Measurements from ENCODE around the gene CD163.

The CD163 gene

GRCh38 chr12:7493006-7493405 is 10.6 kb downstream of the CD163 start:
- DNase-seq (ENCODE audit: low spot score): no peak
- in situ Hi-C loops (cut with MboI; ENCODE audit: low sequenced_read_pairs, unreplicated experiment): no loop called here
- no peak for TF ChIP-seq CTCF (IDR thresholded peaks at IDR 0.05; ENCODE audit: borderline replicate concordance, control extremely low read depth, extremely low read depth, insufficient read depth, missing control alignments)

GRCh38 chr12:7486512-7486911 is 17.1 kb downstream of the CD163 start:
- TF ChIP-seq CTCF (IDR thresholded peaks at IDR 0.05; ENCODE audit: borderline replicate concordance, control extremely low read depth, extremely low read depth, insufficient read depth, missing control alignments): no peak
- no peak for DNase-seq (ENCODE audit: low spot score)
- in situ Hi-C loops (cut with MboI; ENCODE audit: low sequenced_read_pairs, unreplicated experiment): no loop called here

- TF ChIP-seq CTCF (IDR thresholded peaks at IDR 0.05; ENCODE audit: borderline replicate concordance, control extremely low read depth, extremely low read depth, insufficient read depth, missing control alignments): no peak
- in situ Hi-C loops (cut with MboI; ENCODE audit: low sequenced_read_pairs, unreplicated experiment): no loop called here
- no peak for DNase-seq (ENCODE audit: low spot score)
Observed at GRCh38 chr12:7485095-7485494, 18.5 kb downstream of the CD163 start.

- no peak for TF ChIP-seq CTCF (IDR thresholded peaks at IDR 0.05; ENCODE audit: borderline replicate concordance, control extremely low read depth, extremely low read depth, insufficient read depth, missing control alignments)
- in situ Hi-C loops (cut with MboI; ENCODE audit: low sequenced_read_pairs, unreplicated experiment): no loop called here
- DNase-seq (ENCODE audit: low spot score): no peak
Observed at GRCh38 chr12:7483343-7483742, 20.2 kb downstream of the CD163 start.

- no peak for TF ChIP-seq CTCF (IDR thresholded peaks at IDR 0.05; ENCODE audit: borderline replicate concordance, control extremely low read depth, extremely low read depth, insufficient read depth, missing control alignments)
- in situ Hi-C loops (cut with MboI; ENCODE audit: low sequenced_read_pairs, unreplicated experiment): no loop called here
- DNase-seq (ENCODE audit: low spot score): no peak
Observed at GRCh38 chr12:7479771-7480170, 23.8 kb downstream of the CD163 start.

- in situ Hi-C loops (cut with MboI; ENCODE audit: low sequenced_read_pairs, unreplicated experiment): loop anchor here (25.0 kb wide), 1 partner anchor 260 kb away; no protein-coding TSS in a partner anchor
- no peak for DNase-seq (ENCODE audit: low spot score)
- TF ChIP-seq CTCF (IDR thresholded peaks at IDR 0.05; ENCODE audit: borderline replicate concordance, control extremely low read depth, extremely low read depth, insufficient read depth, missing control alignments): no peak
Observed at GRCh38 chr12:7472060-7472459, 31.5 kb downstream of the CD163 start.
